IPS DF 6.9 (cell line): ENCODE measurements around the gene SAXO2.
"Not testable (repeated sequence)": the region's sequence is repeated elsewhere in the genome, so short reads cannot be mapped to it uniquely, and the experiment has no call there.

Experiments
- DNase-seq: peaks from one replicate; pipeline ENCODE4 v3.0.0-alpha.2; 2013; ENCODE audit warnings: low read depth, low spot score
- H3K27ac ChIP-seq: one replicate; pipeline ENCODE4 v1.5.1; 2013; ENCODE audit warnings: low read length, control low read depth
- H3K27me3 ChIP-seq: 2 replicates; pipeline ENCODE4 v1.6.1; 2013; ENCODE audit warnings: mild to moderate bottlenecking, low read length; ENCODE audit not compliant: control insufficient read depth, insufficient read depth
- H3K36me3 ChIP-seq: 2 replicates; pipeline ENCODE4 v1.6.1; 2013; ENCODE audit warnings: low read length; ENCODE audit not compliant: control insufficient read depth, insufficient read depth
- H3K4me1 ChIP-seq: 2 replicates; pipeline ENCODE4 v1.6.1; 2013; ENCODE audit warnings: low read length; ENCODE audit not compliant: control insufficient read depth, insufficient read depth
- H3K4me3 ChIP-seq: 2 replicates; pipeline ENCODE4 v1.5.1; 2013; ENCODE audit warnings: mild to moderate bottlenecking, low read length
- H3K9me3 ChIP-seq: 2 replicates; pipeline ENCODE4 v1.6.1; 2013; ENCODE audit warnings: low read length, inconsistent platforms; ENCODE audit not compliant: control insufficient read depth, insufficient read depth
- WGBS: extraction: QIAGEN DNeasy Blood & Tissue Kit; methylation state at CpG from one replicate; pipeline ENCODE4 v1.1.7; 2013; ENCODE audit warnings: mixed read lengths, missing lambda C conversion rate; ENCODE audit not compliant: insufficient read length, insufficient coverage; 5-methylcytosine and 5-hydroxymethylcytosine counted together

The SAXO2 gene

DNA sequence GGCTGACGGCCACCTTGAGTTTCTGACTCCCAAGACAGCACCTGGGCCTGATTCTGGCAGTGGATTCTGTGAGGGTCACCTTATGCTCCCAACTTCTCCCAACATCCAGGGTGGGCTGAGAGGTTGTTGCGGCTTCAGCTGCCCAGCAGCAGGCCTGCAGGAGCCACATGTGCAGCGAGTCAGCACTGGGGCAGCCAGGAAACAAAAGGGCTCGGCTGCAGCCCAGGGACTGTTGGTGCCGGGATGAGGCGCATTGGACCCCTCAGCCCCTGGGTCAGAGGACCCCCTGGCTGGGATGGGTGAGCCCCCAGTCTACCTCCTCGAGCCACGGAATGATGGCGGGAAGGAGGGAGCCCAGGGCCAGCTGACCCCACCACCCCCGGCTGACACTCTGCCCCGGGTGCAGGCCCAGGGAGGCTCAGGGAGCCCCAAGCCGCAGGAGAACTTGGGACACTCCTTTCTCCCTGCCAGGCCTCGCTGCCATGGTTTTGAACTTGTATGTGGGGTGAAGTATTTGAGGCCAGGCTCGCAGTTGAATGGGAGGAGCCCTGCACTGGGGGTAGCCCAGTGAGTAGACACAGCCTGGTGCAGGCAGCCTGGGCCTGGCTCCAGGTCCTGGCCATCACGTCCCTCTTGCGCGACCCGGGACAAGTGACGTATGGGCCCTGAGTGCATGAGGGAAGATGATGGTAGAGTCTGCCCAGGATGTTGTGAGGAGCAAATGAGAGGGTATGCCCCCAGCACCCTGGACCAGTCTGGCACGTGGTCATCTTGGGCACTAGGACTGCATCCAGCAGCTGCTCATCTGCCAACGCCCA is 51.5 kb downstream of the SAXO2 start:
- not testable (repeated sequence) for H3K4me1 ChIP-seq, H3K27me3 ChIP-seq, H3K36me3 ChIP-seq, H3K4me3 ChIP-seq, DNase-seq, H3K27ac ChIP-seq, H3K9me3 ChIP-seq
- WGBS: no CpG with 5 or more reads among the region's 21 CpGs

- Histone ChIP-seq H3K36me3 (no peaks in the 10 kb centered on the region), H3K4me1 (no peaks in the 10 kb centered on the region), H3K27ac (no peak overlapping the region), H3K9me3 (no peaks in the 10 kb centered on the region), H3K4me3 (no peak overlapping the region), H3K27me3 (no peaks in the 10 kb centered on the region)
- no peak for DNase-seq
- no CpG with 5 or more reads among the region's 9 CpGs for WGBS
Measured at GRCh38 chr15:82314769-82315518, 52.3 kb downstream of the SAXO2 start.

DNA sequence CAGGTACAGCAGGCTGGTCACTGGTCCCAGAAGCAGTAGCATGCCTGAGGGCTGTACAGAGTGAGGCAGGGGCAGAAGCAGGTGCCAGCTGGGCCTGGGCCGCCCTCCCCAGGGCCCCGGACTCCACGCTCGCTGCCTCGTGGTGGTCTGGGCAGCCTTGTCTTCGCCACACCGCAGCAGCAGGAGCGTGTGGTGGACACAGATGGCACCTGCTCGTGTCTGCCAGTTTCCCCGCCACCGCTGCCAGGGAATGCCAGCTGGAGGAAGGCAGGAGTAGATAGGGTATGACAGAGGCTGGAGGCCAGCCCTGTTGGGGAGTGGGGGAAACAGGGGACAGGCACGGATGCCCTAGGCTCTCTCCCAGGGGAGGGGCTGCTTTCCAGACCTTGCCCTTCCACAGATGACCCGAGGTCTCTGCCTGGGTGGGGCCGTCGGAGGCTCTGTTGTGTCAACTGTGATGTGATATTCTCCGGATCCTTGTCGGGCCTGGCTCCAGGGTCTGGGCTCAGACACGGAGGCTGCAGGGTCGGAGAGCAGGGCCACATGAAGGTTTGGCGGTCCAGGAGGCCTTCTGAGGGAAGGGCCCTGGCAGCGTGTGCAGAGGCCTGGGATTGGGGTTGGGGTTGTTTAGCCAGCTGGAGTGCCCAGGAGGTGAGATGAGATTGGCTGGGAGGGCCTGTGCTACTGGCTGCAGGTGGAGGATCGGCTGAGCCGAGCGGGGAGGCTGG is 53.1 kb downstream of the SAXO2 start:
- no CpG with 5 or more reads among the region's 24 CpGs for WGBS
- H3K9me3 ChIP-seq: no peaks in the 10 kb centered on the region
- H3K27ac ChIP-seq: no peak overlapping the region
- H3K4me3 ChIP-seq: no peak overlapping the region
- H3K4me1 ChIP-seq: no peaks in the 10 kb centered on the region
- no peak for DNase-seq
- H3K36me3 ChIP-seq: no peaks in the 10 kb centered on the region
- no peaks in the 10 kb centered on the region for H3K27me3 ChIP-seq

DNA sequence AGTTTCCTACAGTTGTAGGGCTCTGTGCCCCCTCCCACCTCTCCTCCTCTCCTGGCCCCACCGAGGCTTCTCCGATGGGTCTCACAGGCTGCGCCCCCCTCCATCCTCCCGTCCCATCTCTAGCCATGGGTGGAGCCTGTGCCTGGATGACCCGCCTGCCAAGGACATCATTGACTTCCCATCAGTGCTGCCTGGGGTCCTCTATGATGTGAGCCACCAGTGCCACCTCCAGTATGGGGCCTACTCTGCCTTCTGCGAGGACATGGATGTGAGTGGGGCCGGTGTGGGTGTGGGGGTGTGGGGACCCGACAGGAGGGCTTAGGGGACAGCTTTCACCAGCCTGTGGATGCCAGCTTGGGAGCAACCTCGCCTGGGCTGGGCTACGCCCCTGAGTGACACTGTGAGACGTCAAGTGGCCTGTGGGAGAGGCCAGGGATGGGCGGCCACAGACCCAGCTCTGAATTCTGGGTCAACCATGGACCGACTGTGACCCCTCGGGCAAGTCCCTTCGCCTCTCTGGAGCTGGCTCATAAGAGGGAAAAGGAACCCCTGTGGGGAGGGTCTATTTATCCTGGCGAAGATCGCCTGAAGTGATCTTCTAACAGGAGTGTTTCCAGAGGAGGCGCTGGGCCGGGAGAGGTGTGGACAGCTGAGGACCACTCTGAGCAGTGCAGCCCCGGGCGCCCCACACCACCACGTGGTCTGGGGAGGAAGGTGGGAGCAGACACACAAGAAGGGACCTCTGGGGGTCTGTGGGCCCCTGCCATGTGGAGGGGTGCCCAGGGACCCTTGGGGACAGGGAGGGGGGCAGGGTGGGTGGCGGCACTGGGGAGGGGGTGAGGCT is 53.9 kb downstream of the SAXO2 start:
- no CpG with 5 or more reads among the region's 23 CpGs for WGBS

GRCh38 chr15:82317091-82317489 is 54.5 kb downstream of the SAXO2 start:
- H3K27ac ChIP-seq: no peak overlapping the region
- H3K36me3 ChIP-seq: no peaks in the 10 kb centered on the region
- H3K27me3 ChIP-seq: no peaks in the 10 kb centered on the region
- H3K4me1 ChIP-seq: no peaks in the 10 kb centered on the region
- no CpG with 5 or more reads among the region's 12 CpGs for WGBS
- no peaks in the 10 kb centered on the region for H3K9me3 ChIP-seq
- no peak for DNase-seq
- H3K4me3 ChIP-seq: no peak overlapping the region

More for the DNA sequence above, 53.9 kb downstream of the SAXO2 start:
- H3K4me3 ChIP-seq, H3K27me3 ChIP-seq, H3K4me1 ChIP-seq, H3K9me3 ChIP-seq, H3K27ac ChIP-seq, DNase-seq, H3K36me3 ChIP-seq: not testable (repeated sequence)

GRCh38 chr15:82317516-82317915 is 54.9 kb downstream of the SAXO2 start:
- no CpG with 5 or more reads among the region's 7 CpGs for WGBS
- H3K27me3 ChIP-seq, H3K4me3 ChIP-seq, H3K9me3 ChIP-seq, H3K4me1 ChIP-seq, H3K27ac ChIP-seq, H3K36me3 ChIP-seq, DNase-seq: not testable (repeated sequence)

GRCh38 chr15:82318281-82318680 is 55.7 kb downstream of the SAXO2 start:
- H3K27ac ChIP-seq, H3K36me3 ChIP-seq, DNase-seq, H3K4me1 ChIP-seq, H3K4me3 ChIP-seq, H3K9me3 ChIP-seq, H3K27me3 ChIP-seq: not testable (repeated sequence)
- no CpG with 5 or more reads among the region's 8 CpGs for WGBS

GRCh38 chr15:82319522-82320278 is 57.1 kb downstream of the SAXO2 start:
- not testable (repeated sequence) for H3K36me3 ChIP-seq, DNase-seq, H3K27ac ChIP-seq, H3K4me1 ChIP-seq, H3K4me3 ChIP-seq, H3K27me3 ChIP-seq, H3K9me3 ChIP-seq
- WGBS: no CpG with 5 or more reads among the region's 19 CpGs

GRCh38 chr15:82320861-82321260 is 58.2 kb downstream of the SAXO2 start:
- H3K9me3 ChIP-seq, DNase-seq, H3K36me3 ChIP-seq, H3K27ac ChIP-seq, H3K4me3 ChIP-seq, H3K27me3 ChIP-seq, H3K4me1 ChIP-seq: not testable (repeated sequence)
- no CpG with 5 or more reads among the region's 6 CpGs for WGBS
